ENCODE results near the gene HK1.

- no peak for TF ChIP-seq GATA3 (IDR thresholded peaks at IDR 0.05; ENCODE audit: low read depth, low read length)
- no peak for TF ChIP-seq GATA2 (IDR thresholded peaks at IDR 0.05; ENCODE audit: low read depth, low read length)
Observed at GRCh38 chr10:69392481-69393000, 114.2 kb downstream of the HK1 start.

Measured in SH-SY5Y (cell line).